ENCODE data around the gene GRP. TPM values are rescaled to one million over a fixed set of nuclear protein-coding genes. Genes with fewer than 3 reads are reported as not detected.

The GRP gene
- total RNA-seq (2022; extraction: Qiagen RNA extraction; ENCODE audit: low read depth): not detected in 5 replicates

GRCh38 chr18:59219672-59220163 lies at the start of gene GRP:
TSS of gene GRP (plus strand) at chr18:59220158. CDS start at chr18:59220266, 108 bp downstream.

GRCh38 chr18:59272891-59273758 lies 53.2 kb downstream of the GRP start, which contains the start of gene RAX:
TSS of gene RAX (minus strand) at chr18:59273454. CDS start at chr18:59273206, 248 bp downstream.

Other genes with a start within 250 kb of the GRP start
- gene SEC11C, start 80.3 kb upstream of the GRP start, total RNA-seq (2022; extraction: Qiagen RNA extraction; ENCODE audit: low read depth): 48.6 to 68.5 TPM (median 59.0 TPM) in 5 replicates
- not detected in 5 replicates for gene RAX, start 53.3 kb downstream of the GRP start, total RNA-seq (2022; extraction: Qiagen RNA extraction; ENCODE audit: low read depth)
- gene CPLX4, start 98.5 kb downstream of the GRP start, total RNA-seq (2022; extraction: Qiagen RNA extraction; ENCODE audit: low read depth): not detected in 5 replicates
- gene LMAN1, start 139.1 kb downstream of the GRP start, total RNA-seq (2022; extraction: Qiagen RNA extraction; ENCODE audit: low read depth): 17.8 to 46.1 TPM (median 34.3 TPM) in 5 replicates

All from A549 treated with RU486 at 1 μM for 4 hours (cell line).